ENCODE results near the gene PIR. TPM values are rescaled to one million over a fixed set of nuclear protein-coding genes. Genes with fewer than 3 reads are reported as not detected.

The PIR gene
- total RNA-seq, 1 experiment from 2014 or later = 15.6 TPM

GRCh38 chrX:15418041-15418706 lies 75.0 kb downstream of the PIR start:
- DNase-seq (ENCODE audit: low read depth) = no peak

- DNase-seq (ENCODE audit: low read depth) = peak; percentile 8
Observed at GRCh38 chrX:15416133-15416993, 76.8 kb downstream of the PIR start.

- no peak for DNase-seq (ENCODE audit: low read depth)
Observed at GRCh38 chrX:15413101-15413500, 80.0 kb downstream of the PIR start.

GRCh38 chrX:15410947-15411346 lies 82.2 kb downstream of the PIR start:
- DNase-seq (ENCODE audit: low read depth) = no peak

- DNase-seq (ENCODE audit: low read depth) = no peak
Observed at GRCh38 chrX:15410430-15410829, 82.7 kb downstream of the PIR start.

GRCh38 chrX:15405846-15406245 lies 87.3 kb downstream of the PIR start:
- no peak for DNase-seq (ENCODE audit: low read depth)

GRCh38 chrX:15404401-15405096 lies 88.6 kb downstream of the PIR start:
- no peak for DNase-seq (ENCODE audit: low read depth)

- no peak for DNase-seq (ENCODE audit: low read depth)
Observed at GRCh38 chrX:15401378-15401777, 91.8 kb downstream of the PIR start.

- DNase-seq (ENCODE audit: low read depth) = no peak
Observed at GRCh38 chrX:15399962-15400391, 93.2 kb downstream of the PIR start.

GRCh38 chrX:15398874-15399273 lies 94.3 kb downstream of the PIR start:
- DNase-seq (ENCODE audit: low read depth) = no peak

- no peak for DNase-seq (ENCODE audit: low read depth)
Observed at GRCh38 chrX:15395789-15396188, 97.3 kb downstream of the PIR start.

GRCh38 chrX:15391850-15392249 lies 101.3 kb downstream of the PIR start:
- DNase-seq (ENCODE audit: low read depth) = no peak

- DNase-seq (ENCODE audit: low read depth) = no peak
Observed at GRCh38 chrX:15384304-15384703, 108.8 kb downstream of the PIR start, which contains the start of gene VEGFD. TSS of gene VEGFD (minus strand) at chrX:15384413. CDS start at chrX:15383946, 467 bp downstream.

GRCh38 chrX:15382813-15383212 lies 110.3 kb downstream of the PIR start:
- no peak for DNase-seq (ENCODE audit: low read depth)

GRCh38 chrX:15376956-15377355 lies 116.2 kb downstream of the PIR start:
- DNase-seq (ENCODE audit: low read depth) = no peak

GRCh38 chrX:15373976-15374375 lies 119.2 kb downstream of the PIR start:
- DNase-seq (ENCODE audit: low read depth) = no peak

GRCh38 chrX:15366506-15367352 lies 126.4 kb downstream of the PIR start:
- no peak for DNase-seq (ENCODE audit: low read depth)

- DNase-seq (ENCODE audit: low read depth) = no peak
Observed at GRCh38 chrX:15359701-15360100, 133.4 kb downstream of the PIR start.

GRCh38 chrX:15358533-15358932 lies 134.6 kb downstream of the PIR start:
- no peak for DNase-seq (ENCODE audit: low read depth)

GRCh38 chrX:15356444-15356843 lies 136.7 kb downstream of the PIR start:
- DNase-seq (ENCODE audit: low read depth) = no peak

Data from HT1080 (cell line).